ENCODE measurements around the gene ZNF445.
"Not testable (repeated sequence)": the region's sequence is repeated elsewhere in the genome, so short reads cannot be mapped to it uniquely, and the experiment has no call there.

Gene ZNF445

GRCh38 chr3:44429459-44429858, 48.0 kb downstream of the ZNF445 start:
- no peak for DNase-seq

GRCh38 chr3:44428910-44429309, 48.6 kb downstream of the ZNF445 start:
- no peak for DNase-seq

GRCh38 chr3:44427683-44428082, 49.8 kb downstream of the ZNF445 start:
- no peak for DNase-seq

- DNase-seq: no peak
Observed at GRCh38 chr3:44424758-44425157, 52.7 kb downstream of the ZNF445 start.

- no peak for DNase-seq
Observed at GRCh38 chr3:44421280-44421679, 56.2 kb downstream of the ZNF445 start.

GRCh38 chr3:44420676-44421075, 56.8 kb downstream of the ZNF445 start:
- no peak for DNase-seq

GRCh38 chr3:44419923-44420650, 57.4 kb downstream of the ZNF445 start:
- no peak for DNase-seq

- no peak for DNase-seq
Observed at GRCh38 chr3:44419116-44419922, 58.2 kb downstream of the ZNF445 start.

- DNase-seq: no peak
Observed at GRCh38 chr3:44418549-44418948, 58.9 kb downstream of the ZNF445 start.

GRCh38 chr3:44418118-44418517, 59.4 kb downstream of the ZNF445 start:
- DNase-seq: not testable (repeated sequence)

GRCh38 chr3:44416031-44417030, 61.1 kb downstream of the ZNF445 start:
- DNase-seq: no peak

- DNase-seq: no peak
Observed at GRCh38 chr3:44415421-44415820, 62.0 kb downstream of the ZNF445 start.

GRCh38 chr3:44414517-44415090, 62.9 kb downstream of the ZNF445 start:
- no peak for DNase-seq

- no peak for DNase-seq
Observed at GRCh38 chr3:44412365-44412764, 65.1 kb downstream of the ZNF445 start.

- no peak for DNase-seq
Observed at GRCh38 chr3:44411031-44411645, 66.3 kb downstream of the ZNF445 start.

- DNase-seq: no peak
Observed at GRCh38 chr3:44409640-44410410, 67.6 kb downstream of the ZNF445 start.

- no peak for DNase-seq
Observed at GRCh38 chr3:44402548-44402947, 74.9 kb downstream of the ZNF445 start.

- no peak for DNase-seq
Observed at GRCh38 chr3:44400771-44401170, 76.7 kb downstream of the ZNF445 start.

- DNase-seq: no peak
Observed at GRCh38 chr3:44398853-44399252, 78.6 kb downstream of the ZNF445 start.

GRCh38 chr3:44398271-44398670, 79.2 kb downstream of the ZNF445 start:
- not testable (repeated sequence) for DNase-seq
